Gastrocnemius medialis (tissue), 4 donors: ENCODE data around the gene DNAJC17. TPM values are rescaled to one million over a fixed set of nuclear protein-coding genes. Genes with fewer than 3 reads are reported as not detected.

Source experiments
- ATAC-seq, 2 donors: fragments of 150-250 bp; one replicate each; pipeline ENCODE4 v1.9.1; 2016
- DNase-seq, 2 donors: peaks; one replicate each; pipeline ENCODE4 v3.0.0-alpha.2; 2019
- H3K27ac ChIP-seq, 4 donors: fragments of 200-600 bp; sonication (generic); 1 replicate in 1 of 4; 2 replicates in 3 of 4; pipeline ENCODE4 v1.5.1; 2016 to 2018; ENCODE audit warnings: mild to moderate bottlenecking in 2 of 4, moderate library complexity in 1 of 4
- H3K27me3 ChIP-seq, 3 donors: fragments of 200-600 bp; sonication (generic) in 2 of 3; 1 replicate in 1 of 3; 2 replicates in 2 of 3; pipeline versions ENCODE4 v1.5.1 to v1.6.0; 2016 to 2019; ENCODE audit warnings: mild to moderate bottlenecking in 1 of 3, moderate library complexity in 1 of 3
- H3K36me3 ChIP-seq, 2 donors: fragments of 200-600 bp; sonication (generic) in 1 of 2; one replicate each; pipeline ENCODE4 v1.5.1; 2017 to 2018
- H3K4me1 ChIP-seq, 2 donors: fragments of 200-600 bp; sonication (generic) in 1 of 2; one replicate each; pipeline ENCODE4 v1.5.1; 2016 to 2017; ENCODE audit warnings: mild to moderate bottlenecking in 2 of 2
- H3K4me3 ChIP-seq, 4 donors: fragments of 200-600 bp; sonication (generic) in 3 of 4; 1 replicate in 1 of 4; 2 replicates in 3 of 4; pipeline ENCODE4 v1.5.1; 2016 to 2019; ENCODE audit warnings: mild to moderate bottlenecking in 2 of 4
- H3K9me3 ChIP-seq, 3 donors: fragments of 200-600 bp; sonication (generic) in 2 of 3; 1 replicate in 1 of 3; 2 replicates in 2 of 3; pipeline ENCODE4 v1.5.1; 2016 to 2019
- POLR2A ChIP-seq, 2 donors: fragments of 450-650 bp; IDR thresholded peaks; one replicate each; pipeline ENCODE4 v1.6.1; 2017; ENCODE audit warnings: antibody characterized with exemption in 2 of 2, mild to moderate bottlenecking in 2 of 2, moderate library complexity in 2 of 2
- in situ Hi-C, 4 donors: fragments of 200-750 bp; cut with MboI; loops; one replicate each; pipeline versions ENCODE4 v1.15.0 to v1.8.0; 2017; ENCODE audit warnings: low sequenced_read_pairs in 4 of 4
- intact Hi-C: fragments of 100-400 bp; cut with DNase I; formaldehyde crosslinking; loops from one replicate; pipeline ENCODE4 v1.15.1; 2023; ENCODE audit warnings: low total_unique reads
- total RNA-seq, 4 donors: library from RNA; depleted of rRNA; stranded (reverse); fragments of >200 nt; gene quantifications; one replicate each; pipeline versions ENCODE4 v1.1.0 to v1.2.3, GENCODE V29; 2016
- TF ChIP-seq, protein P1 (sequence below), 5 experiments: fragments of 450-650 bp in 3 of 5; fragments of 200-600 bp in 2 of 5; sonication (generic) in 2 of 5; IDR thresholded peaks in 4 of 5; conservative IDR thresholded peaks in 1 of 5; 1 replicate in 4 of 5; 2 replicates in 1 of 5; pipeline ENCODE4 v1.5.1; 2016 to 2019; ENCODE audit warnings: antibody characterized with exemption in 5 of 5, mild to moderate bottlenecking in 3 of 5, moderate library complexity in 3 of 5

Gene DNAJC17
- total RNA-seq, 4 donors from 2014 or later: 5.3 to 25.0 (median 11.4) TPM

GRCh38 chr15:40762919-40763800 lies 44.1 kb downstream of the DNAJC17 start:
- TF ChIP-seq, protein P1, sequence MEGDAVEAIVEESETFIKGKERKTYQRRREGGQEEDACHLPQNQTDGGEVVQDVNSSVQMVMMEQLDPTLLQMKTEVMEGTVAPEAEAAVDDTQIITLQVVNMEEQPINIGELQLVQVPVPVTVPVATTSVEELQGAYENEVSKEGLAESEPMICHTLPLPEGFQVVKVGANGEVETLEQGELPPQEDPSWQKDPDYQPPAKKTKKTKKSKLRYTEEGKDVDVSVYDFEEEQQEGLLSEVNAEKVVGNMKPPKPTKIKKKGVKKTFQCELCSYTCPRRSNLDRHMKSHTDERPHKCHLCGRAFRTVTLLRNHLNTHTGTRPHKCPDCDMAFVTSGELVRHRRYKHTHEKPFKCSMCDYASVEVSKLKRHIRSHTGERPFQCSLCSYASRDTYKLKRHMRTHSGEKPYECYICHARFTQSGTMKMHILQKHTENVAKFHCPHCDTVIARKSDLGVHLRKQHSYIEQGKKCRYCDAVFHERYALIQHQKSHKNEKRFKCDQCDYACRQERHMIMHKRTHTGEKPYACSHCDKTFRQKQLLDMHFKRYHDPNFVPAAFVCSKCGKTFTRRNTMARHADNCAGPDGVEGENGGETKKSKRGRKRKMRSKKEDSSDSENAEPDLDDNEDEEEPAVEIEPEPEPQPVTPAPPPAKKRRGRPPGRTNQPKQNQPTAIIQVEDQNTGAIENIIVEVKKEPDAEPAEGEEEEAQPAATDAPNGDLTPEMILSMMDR (IDR thresholded peaks at IDR 0.05 in 4 of 5, conservative IDR thresholded peaks at IDR 0.05 in 1 of 5): no peak
- no peak for TF ChIP-seq POLR2A (IDR thresholded peaks at IDR 0.05)
- H3K36me3 ChIP-seq: peaks cover 0 to 4% of the 10 kb centered on the region in 2 donors
- H3K27ac ChIP-seq: peak overlapping the region; percentile 65 to 82 (median 74)
- DNase-seq (peak in 1 of 2 donors; percentile 40), ATAC-seq (peak; percentile 14 to 26)
- H3K9me3 ChIP-seq: no peaks in the 10 kb centered on the region
- in situ Hi-C loops: no loop called here
- no peaks in the 10 kb centered on the region for H3K27me3 ChIP-seq
- peak overlapping the region; percentile 57 to 66 (median 62) for H3K4me3 ChIP-seq
- H3K4me1 ChIP-seq: peaks cover 21 to 28% of the 10 kb centered on the region in 2 donors
- intact Hi-C loops: loop anchor here (5.0 to 10.0 kb wide), 2 partner anchors 44 to 352 kb away; partner anchors contain the start of genes DNAJC17, INO80 and ZFYVE19

DNA sequence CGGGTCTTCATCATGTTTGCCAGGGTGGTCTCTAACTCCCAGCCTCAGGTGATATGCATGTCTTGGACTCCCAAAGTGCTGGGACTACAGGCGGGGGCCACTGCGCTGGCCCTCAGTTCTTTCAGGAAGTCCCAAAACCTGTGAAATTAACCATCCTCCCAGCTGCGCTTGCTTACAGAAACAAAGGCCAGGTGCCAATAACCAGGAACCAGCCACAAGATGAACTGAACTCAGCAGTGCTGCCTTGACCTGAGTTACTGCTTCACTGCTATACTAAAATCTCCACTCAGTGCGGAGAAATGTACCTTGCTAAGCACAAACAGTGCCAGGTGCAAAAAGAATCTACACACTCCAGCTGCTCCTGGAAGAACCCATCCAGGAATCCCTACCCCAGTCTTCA lies 47.3 kb downstream of the DNAJC17 start:
- Histone ChIP-seq H3K9me3 (no peaks in the 10 kb centered on the region), H3K27ac (no peak overlapping the region), H3K4me3 (no peak overlapping the region), H3K27me3 (no peaks in the 10 kb centered on the region), H3K4me1 (peaks cover 23 to 26% of the 10 kb centered on the region in 2 donors), H3K36me3 (no peaks in the 10 kb centered on the region)
- intact Hi-C loops (loop anchor here (5.0 to 10.0 kb wide), 4 partner anchors 47 to 355 kb away; partner anchors contain the start of genes CCDC32, DNAJC17, INO80 and RPUSD2), in situ Hi-C loops (loop anchor here in 2 of 4 donors (10.0 kb wide), 1 partner anchor 45 kb away; the partner anchor contains the start of genes DNAJC17 (in 2 of the 2) and ZFYVE19 (in 2 of the 2))
- no peak for ATAC-seq
- TF ChIP-seq, protein P1 (IDR thresholded peaks at IDR 0.05 in 4 of 5, conservative IDR thresholded peaks at IDR 0.05 in 1 of 5): no peak
- no peak for TF ChIP-seq POLR2A (IDR thresholded peaks at IDR 0.05)
- DNase-seq: no peak

- H3K4me1 ChIP-seq: peaks cover 13 to 15% of the 10 kb centered on the region in 2 donors
- no peak for DNase-seq
- no peaks in the 10 kb centered on the region for H3K9me3 ChIP-seq
- no peak overlapping the region for H3K4me3 ChIP-seq
- intact Hi-C loops: loop anchor here (5.0 to 10.0 kb wide), 2 partner anchors 190 to 258 kb away; partner anchors contain the start of genes CCDC32 and RPUSD2
- no peak for TF ChIP-seq POLR2A (IDR thresholded peaks at IDR 0.05)
- TF ChIP-seq, protein P1 (IDR thresholded peaks at IDR 0.05 in 4 of 5, conservative IDR thresholded peaks at IDR 0.05 in 1 of 5): no peak
- in situ Hi-C loops: loop anchor here in 2 of 4 donors (10.0 kb wide), 1 partner anchor 48 kb away; the partner anchor contains the start of genes DNAJC17 (in 2 of the 2) and ZFYVE19 (in 2 of the 2)
- H3K36me3 ChIP-seq: peaks cover 0 to under 1% of the 10 kb centered on the region in 2 donors
- no peaks in the 10 kb centered on the region for H3K27me3 ChIP-seq
- H3K27ac ChIP-seq: no peak overlapping the region
- no peak for ATAC-seq
Measured at GRCh38 chr15:40756938-40757337, 50.3 kb downstream of the DNAJC17 start.

- Histone ChIP-seq H3K4me3 (peak overlapping the region; percentile 90 to 100 (median 96)), H3K9me3 (no peaks in the 10 kb centered on the region), H3K27me3 (no peaks in the 10 kb centered on the region), H3K4me1 (peaks cover 13 to 15% of the 10 kb centered on the region in 2 donors), H3K27ac (peak overlapping the region; percentile 92 to 97 (median 95)), H3K36me3 (peaks cover 0 to 12% of the 10 kb centered on the region in 2 donors)
- in situ Hi-C loops: loop anchor here in 2 of 4 donors (10.0 kb wide), 1 partner anchor 49 kb away; the partner anchor contains the start of genes DNAJC17 (in 2 of the 2) and ZFYVE19 (in 2 of the 2)
- intact Hi-C loops: loop anchor here (2.0 to 10.0 kb wide), 4 partner anchors 61 to 259 kb away; partner anchors contain the start of genes CCDC32, RAD51, RPUSD2 and VPS18
- no peak for DNase-seq
- no peak for ATAC-seq
- no peak for TF ChIP-seq POLR2A (IDR thresholded peaks at IDR 0.05)
- TF ChIP-seq, protein P1 (IDR thresholded peaks at IDR 0.05 in 4 of 5, conservative IDR thresholded peaks at IDR 0.05 in 1 of 5): no peak
Measured at GRCh38 chr15:40755812-40756208, 51.5 kb downstream of the DNAJC17 start.
